HG02588 (cell line): ENCODE data around the gene FMN1.

Experiments used
- ATAC-seq: cut with Tn5 transposase; IDR thresholded peaks from one replicate; pipeline ENCODE4 v1.9.1; 2021; ENCODE audit warnings: mild to moderate bottlenecking, moderate library complexity; ENCODE audit not compliant: unreplicated experiment

The FMN1 gene

GRCh38 chr15:33194704-33195670 lies at the start of gene FMN1:
Gene FMN1 (minus strand): TSS chr15:33194714. CDS start chr15:33154914, 39,800 bp downstream.
- peak; percentile 87 for ATAC-seq

- ATAC-seq = no peak
Observed at GRCh38 chr15:33243869-33244268, 49.4 kb upstream of the FMN1 start.

- no peak for ATAC-seq
Observed at GRCh38 chr15:33243393-33243792, 48.9 kb upstream of the FMN1 start.

- ATAC-seq = no peak
Observed at GRCh38 chr15:33242669-33243191, 48.2 kb upstream of the FMN1 start.

- ATAC-seq = no peak
Observed at GRCh38 chr15:33242165-33242564, 47.7 kb upstream of the FMN1 start.

GRCh38 chr15:33236841-33237509 lies 42.5 kb upstream of the FMN1 start:
- no peak for ATAC-seq

GRCh38 chr15:33234020-33234461 lies 39.5 kb upstream of the FMN1 start:
- no peak for ATAC-seq

GRCh38 chr15:33226559-33227181 lies 32.2 kb upstream of the FMN1 start:
- ATAC-seq = peak; percentile 89

- no peak for ATAC-seq
Observed at GRCh38 chr15:33218071-33218491, 23.6 kb upstream of the FMN1 start.

GRCh38 chr15:33215941-33216872 lies 21.7 kb upstream of the FMN1 start:
- ATAC-seq = no peak

GRCh38 chr15:33211176-33211808 lies 16.8 kb upstream of the FMN1 start:
- no peak for ATAC-seq

GRCh38 chr15:33209575-33210481 lies 15.3 kb upstream of the FMN1 start:
- ATAC-seq = no peak

GRCh38 chr15:33207646-33208045 lies 13.1 kb upstream of the FMN1 start:
- ATAC-seq = no peak

GRCh38 chr15:33206366-33206765 lies 11.9 kb upstream of the FMN1 start:
- ATAC-seq = no peak

- no peak for ATAC-seq
Observed at GRCh38 chr15:33204926-33205325, 10.4 kb upstream of the FMN1 start.

- ATAC-seq = no peak
Observed at GRCh38 chr15:33204087-33204486, 9.6 kb upstream of the FMN1 start.

GRCh38 chr15:33201491-33202231 lies 7.1 kb upstream of the FMN1 start:
- peak; percentile 90 for ATAC-seq

- no peak for ATAC-seq
Observed at GRCh38 chr15:33200903-33201302, 6.4 kb upstream of the FMN1 start.
